IPS-18c (cell line): ENCODE data around the gene PPP1R12B.
"Not testable (repeated sequence)": the region's sequence is repeated elsewhere in the genome, so short reads cannot be mapped to it uniquely, and the experiment has no call there.

Source experiments
- H3K4me3 ChIP-seq: 2 replicates; pipeline ENCODE4 v1.7.0; 2013; ENCODE audit warnings: low read depth, mild to moderate bottlenecking, low read length, moderate library complexity; ENCODE audit not compliant: insufficient read depth
- H3K9me3 ChIP-seq: one replicate; pipeline ENCODE4 v1.6.1; 2013; ENCODE audit warnings: mild to moderate bottlenecking, low read length, moderate library complexity; ENCODE audit not compliant: control insufficient read depth, insufficient read depth

The PPP1R12B gene

DNA sequence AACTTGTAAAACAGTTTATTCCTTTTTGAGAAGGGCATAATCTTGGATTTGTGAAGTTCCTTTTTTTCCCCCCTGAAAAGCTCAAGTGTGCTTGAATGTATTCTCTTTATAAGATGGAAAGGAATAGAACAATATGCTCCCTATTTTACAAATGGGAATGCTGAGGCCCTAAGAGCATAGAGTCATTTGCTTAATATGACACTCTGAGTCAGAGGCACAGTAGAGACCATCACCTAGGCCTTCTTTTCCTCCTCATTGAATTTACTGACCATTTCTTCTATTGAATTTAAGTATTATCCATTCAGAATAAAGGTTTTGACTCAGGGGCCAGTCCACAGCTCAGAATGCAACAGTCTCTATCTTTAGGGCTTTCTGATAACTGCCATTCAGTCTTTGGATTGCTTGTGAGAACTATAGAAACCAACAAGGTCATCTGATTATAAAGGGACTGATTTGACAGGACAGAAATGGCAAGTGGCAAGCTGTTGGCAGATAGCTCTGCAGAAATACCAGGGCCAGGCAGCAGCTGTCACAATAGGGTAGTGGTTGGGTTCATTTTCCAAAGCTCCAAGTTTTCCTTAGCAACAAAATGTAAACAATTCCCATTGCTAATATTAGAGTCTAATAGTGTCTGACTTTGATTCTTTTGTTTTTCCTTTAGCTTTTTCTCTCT lies 111.1 kb downstream of the PPP1R12B start:
- H3K9me3 ChIP-seq, H3K4me3 ChIP-seq: not testable (repeated sequence)

DNA sequence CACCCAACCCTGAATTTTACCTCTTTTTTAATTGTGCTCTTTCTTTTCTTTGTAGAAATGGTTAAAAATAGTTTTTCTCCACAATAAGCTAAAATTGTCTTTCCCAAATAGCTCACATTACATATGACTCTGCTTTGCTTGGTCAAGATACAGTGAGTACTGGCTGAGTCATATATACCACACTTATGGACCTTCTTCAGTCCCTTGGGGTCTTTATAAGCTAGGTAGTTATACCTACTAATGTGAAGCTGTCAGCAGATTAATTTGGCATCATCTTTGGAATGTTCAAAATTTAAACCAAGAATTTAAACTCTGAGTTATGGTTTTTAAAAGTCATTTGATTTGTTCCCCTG lies 111.6 kb downstream of the PPP1R12B start:
- H3K4me3 ChIP-seq, H3K9me3 ChIP-seq: not testable (repeated sequence)

DNA sequence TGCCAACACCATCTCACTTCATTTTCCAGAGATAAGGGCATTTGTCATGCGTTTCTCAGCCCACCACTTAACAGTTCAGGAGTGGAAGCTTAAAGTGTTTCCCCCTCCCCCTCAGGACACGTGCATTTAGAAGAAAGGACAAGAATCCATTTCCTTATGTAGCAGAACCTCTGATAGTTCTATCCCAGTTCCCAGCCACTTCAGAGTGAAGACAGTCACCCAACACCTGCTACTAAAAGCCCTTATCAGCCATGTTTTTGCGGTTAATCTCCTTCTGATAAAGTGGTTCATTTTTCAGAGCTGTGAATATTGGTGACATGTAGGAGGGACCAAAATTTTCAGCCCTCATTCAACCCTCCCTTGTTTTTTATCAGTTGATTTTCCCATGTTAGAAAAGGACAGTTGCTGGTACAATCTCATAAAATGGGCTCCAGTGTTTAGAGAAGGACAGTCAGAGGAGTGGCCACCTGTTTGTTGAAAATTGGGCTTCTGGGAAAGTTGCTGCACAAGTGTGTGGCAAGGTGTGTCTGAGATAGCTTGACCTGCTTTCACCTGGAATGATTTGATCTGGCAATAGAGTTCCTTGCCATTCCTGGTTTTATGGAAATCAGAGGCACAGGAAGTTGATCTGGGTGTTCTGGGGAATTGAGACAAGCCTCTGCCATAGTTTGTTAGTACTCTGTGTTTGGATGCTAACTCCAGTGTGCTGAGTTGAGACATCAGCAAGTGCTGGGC lies 114.0 kb downstream of the PPP1R12B start:
- Histone ChIP-seq H3K9me3 (no peaks in the 10 kb centered on the region), H3K4me3 (no peak overlapping the region)

DNA sequence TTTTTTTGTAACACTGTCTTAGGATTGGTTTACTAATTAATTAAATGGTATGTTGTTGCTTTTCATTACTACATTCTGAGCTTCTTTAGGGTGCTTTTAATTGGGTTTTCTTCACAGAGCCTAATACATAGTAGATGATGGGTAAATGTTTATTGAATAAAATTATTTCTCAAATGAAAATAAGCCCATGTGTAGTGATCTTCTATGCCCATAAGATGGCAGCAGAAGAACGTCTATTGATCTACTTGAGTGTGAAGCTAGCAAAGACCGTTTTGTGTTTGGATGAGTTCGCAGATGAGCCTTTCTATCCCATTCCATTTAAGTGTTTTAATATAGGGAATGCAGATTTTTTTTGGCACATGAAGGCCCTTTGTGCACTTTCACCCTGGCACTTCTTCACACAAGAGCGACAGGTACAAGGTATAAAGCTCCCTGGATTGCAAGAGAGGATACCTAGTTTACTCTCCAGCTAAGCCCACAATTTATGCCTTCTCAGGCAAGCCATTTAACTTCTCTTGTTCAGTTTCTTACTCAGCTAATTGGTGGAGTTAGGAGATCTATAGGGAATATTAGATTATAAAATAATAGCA lies 115.7 kb downstream of the PPP1R12B start:
- not testable (repeated sequence) for H3K4me3 ChIP-seq, H3K9me3 ChIP-seq

DNA sequence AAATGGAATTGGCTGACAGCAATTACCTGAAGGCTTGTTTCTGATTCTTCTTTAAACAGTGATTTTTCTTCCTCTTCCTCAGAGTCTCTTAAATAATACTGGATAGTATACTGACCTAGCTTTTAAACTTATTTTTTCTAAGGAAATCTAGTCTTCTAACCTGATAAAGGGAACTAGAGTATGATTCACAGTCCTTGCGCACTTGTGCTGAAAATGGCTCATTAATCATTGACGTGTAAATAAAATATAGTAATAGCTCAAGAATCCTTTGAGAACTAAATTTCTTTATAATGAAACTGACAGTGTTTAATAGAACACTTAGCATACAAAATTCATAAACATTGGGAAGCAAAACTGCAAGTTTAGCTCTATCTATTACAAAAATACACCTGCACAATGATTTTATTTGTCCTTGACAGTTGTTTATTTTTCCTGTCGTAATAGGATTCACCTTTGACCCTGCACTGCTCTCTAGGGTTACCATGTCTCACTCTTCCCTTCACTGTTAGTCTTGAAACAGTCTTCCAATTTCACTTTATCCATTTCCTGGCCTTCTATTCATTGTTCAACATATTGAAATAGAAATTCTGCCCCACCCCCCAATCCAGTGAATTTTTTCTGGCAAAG lies 117.3 kb downstream of the PPP1R12B start:
- not testable (repeated sequence) for H3K4me3 ChIP-seq, H3K9me3 ChIP-seq

DNA sequence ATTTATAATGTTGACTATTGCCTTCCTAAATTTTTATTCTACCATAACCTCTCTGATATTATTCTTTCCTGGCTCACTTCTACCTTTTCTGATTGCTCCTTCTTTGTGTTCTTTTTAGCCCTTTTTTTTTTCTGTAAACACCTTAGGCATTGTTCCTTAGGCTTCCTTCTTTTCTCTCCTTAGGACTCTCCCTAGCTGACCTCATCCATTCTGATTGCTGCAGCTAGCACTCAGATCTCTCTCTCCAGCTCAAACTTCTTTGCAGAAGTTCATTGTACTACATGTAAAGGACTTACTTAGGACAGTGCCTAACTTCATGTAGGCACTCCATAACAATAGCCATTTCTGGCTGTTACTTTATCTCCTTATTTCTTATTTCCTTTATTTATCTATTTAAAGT lies 117.8 kb downstream of the PPP1R12B start:
- H3K4me3 ChIP-seq, H3K9me3 ChIP-seq: not testable (repeated sequence)

DNA sequence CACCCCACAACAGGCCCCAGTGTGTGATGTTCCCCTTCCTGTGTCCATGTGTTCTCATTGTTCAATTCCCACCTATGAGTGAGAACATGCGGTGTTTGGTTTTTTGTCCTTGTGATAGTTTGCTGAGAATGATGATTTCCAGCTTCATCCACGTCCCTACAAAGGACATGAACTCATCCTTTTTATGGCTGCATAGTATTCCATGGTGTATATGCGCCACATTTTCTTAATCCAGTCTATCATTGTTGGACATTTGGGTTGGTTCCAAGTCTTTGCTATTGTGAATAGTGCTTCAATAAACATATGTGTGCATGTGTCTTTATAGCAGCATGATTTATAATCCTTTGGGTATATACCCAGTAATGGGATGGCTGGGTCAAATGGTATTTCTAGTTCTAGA lies 118.9 kb downstream of the PPP1R12B start:
- H3K9me3 ChIP-seq, H3K4me3 ChIP-seq: not testable (repeated sequence)

DNA sequence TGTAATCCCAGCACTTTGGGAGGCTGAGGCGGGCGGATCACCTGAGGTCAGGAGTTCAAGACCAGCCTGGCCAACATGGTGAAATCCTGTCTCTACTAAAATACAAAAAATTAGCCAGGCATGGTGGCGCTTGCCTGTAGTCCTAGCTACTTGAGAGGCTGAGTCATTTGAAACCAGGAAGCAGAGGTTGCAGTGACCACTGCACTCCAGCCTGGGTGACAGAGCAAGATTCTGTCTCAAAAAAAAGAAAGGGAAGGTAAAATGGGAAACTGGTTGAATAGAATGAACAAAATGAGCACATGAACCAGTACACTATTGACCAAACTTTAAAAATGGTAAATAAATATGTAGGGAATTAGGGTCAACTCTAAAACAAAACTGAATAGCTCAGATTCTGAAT lies 120.2 kb downstream of the PPP1R12B start:
- not testable (repeated sequence) for H3K9me3 ChIP-seq, H3K4me3 ChIP-seq

DNA sequence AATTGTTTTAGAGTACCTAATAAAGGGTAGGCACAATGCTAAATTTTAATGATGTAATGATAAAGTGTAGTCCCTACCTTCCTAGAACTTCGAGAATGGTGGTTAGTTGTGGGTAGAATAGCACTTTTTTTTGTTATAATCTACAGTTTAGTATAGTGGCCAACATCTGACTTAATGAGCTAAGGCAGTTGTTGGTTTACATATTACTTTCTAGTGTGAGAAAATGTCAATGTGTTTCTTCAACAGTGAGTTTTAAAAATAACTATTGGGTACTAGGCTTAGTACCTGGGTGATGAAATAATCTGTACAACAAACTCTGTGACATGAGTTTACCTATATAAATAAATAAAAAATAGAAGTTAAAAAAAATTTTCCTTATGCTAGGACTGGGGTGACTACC lies 120.6 kb downstream of the PPP1R12B start:
- H3K4me3 ChIP-seq, H3K9me3 ChIP-seq: not testable (repeated sequence)

DNA sequence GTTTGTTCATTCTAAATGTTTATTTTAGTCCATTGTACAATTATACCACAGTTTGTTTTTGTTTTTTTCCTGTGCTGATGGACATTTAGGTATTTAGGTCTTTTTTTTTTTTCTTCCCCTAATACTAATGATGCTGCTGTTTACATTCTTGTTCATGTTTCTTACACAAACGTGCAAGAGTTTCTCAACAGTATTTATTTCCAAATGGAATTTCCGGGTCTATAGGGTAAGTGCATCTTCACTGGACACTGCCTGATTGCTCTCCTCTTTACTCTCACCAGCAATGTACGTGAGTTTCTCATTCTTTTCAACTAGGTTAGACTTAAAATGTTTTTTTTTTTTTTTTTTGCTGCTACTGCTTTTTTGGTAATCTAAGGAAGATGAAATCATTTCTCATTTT lies 122.7 kb downstream of the PPP1R12B start:
- no peak overlapping the region for H3K4me3 ChIP-seq
- no peaks in the 10 kb centered on the region for H3K9me3 ChIP-seq

DNA sequence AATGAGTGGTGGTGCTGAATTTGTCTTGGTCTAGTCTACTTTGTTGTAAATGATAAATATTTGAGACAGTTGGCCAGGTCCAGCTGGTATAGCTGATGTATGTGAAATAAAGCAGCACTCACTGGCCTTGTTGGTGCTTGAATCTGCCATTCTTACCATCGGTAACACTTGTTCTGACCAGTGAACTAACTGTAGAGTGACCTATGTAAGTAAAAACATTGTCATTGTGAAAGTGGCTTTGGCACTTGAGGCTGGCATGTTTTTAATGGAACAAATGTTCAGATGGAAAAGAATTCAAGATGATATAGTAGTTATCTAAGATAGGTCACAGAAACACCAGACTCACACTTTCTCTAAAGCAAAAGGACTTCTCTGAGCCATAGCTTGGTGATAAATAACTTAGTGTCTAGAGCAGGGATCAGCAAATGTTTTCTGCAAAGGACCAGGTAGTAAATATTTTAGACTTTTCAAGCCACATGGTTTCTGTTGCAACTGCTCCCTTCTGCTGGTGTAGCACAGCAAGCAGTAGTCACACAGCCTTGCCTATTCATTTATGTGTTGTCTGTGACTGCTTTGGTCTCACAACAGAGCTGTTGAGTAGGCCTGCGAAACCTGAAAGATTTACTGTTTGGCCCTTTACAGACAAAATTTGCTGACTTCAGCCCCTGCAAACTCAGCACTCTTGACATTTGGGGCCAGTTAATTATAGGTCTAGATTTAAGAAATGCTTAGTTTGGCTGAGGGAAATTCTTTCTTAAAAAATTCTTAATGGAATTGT lies 124.0 kb downstream of the PPP1R12B start:
- not testable (repeated sequence) for H3K9me3 ChIP-seq, H3K4me3 ChIP-seq

DNA sequence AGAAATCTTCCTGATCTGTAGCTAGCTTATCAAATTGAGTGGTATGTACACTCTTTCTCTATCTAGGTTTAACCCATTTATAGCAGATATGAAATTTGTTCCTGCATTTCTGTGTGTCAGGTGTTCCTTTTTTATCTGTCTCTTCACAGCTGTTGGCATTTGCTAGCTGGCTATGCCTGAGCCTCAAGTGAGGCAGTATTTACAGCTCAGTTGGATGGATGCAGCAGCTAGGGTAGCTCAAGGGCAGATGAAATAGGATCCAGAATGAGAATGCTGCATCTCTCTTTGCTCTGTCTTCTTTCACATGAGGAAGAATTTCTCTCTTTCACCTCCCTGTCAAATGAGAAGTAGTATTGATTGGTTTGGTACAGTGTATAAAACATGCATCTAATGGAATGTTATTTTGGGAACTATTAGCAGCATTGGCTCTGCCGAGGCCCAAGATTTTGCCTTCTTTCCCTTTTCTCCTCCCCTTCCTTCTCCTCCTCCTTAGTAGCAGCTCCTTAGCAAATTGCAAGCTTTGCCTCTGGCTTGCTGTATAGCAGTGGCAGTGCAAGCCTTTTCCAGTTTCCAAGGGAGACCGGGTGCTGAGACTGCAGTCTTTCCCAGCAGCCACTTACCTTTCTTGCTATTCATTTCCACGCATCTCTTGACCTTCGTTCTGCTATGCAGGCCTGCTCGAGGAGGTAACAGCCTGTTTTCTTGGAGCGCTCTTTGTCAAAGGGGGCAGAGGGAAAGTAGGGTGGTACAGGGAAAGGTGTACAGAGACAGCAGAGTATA lies 125.0 kb downstream of the PPP1R12B start:
- not testable (repeated sequence) for H3K9me3 ChIP-seq, H3K4me3 ChIP-seq

DNA sequence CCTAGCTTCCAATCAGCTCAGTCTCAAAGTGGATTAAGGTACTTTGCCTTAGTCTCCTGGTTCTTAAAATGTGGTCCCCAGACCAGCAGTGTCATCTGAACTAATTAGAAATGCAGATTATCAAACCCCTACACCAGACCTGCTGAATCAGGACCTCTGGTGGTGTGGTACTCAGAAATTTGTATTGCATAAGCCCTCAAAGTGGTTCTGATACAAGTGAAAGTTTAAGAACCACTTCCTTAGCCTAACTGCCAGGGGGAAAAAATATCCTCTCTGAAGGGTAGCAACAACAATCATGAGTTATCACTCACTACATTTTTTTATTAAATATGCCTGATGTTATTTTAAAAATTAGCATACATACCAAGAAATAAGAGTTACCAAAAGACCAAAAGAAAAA lies 131.2 kb downstream of the PPP1R12B start:
- not testable (repeated sequence) for H3K4me3 ChIP-seq, H3K9me3 ChIP-seq

DNA sequence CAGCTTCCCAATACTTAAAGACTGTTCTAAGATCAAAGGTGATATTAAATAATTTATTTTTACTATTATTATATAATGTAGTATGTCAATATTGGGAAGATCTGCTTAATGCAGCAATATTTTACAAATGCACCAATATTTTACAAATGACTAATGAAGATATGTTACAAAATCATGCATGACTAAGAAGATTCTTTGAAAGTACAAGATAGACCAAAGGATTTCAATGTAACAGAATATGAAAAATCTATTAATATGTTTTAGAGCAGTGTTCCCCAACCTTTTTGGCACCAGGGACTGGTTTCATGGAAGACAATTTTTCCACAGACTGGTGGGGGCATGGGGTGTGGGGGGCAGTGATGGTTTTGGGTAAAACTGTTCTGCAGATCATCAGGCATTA lies 132.1 kb downstream of the PPP1R12B start:
- H3K9me3 ChIP-seq, H3K4me3 ChIP-seq: not testable (repeated sequence)

DNA sequence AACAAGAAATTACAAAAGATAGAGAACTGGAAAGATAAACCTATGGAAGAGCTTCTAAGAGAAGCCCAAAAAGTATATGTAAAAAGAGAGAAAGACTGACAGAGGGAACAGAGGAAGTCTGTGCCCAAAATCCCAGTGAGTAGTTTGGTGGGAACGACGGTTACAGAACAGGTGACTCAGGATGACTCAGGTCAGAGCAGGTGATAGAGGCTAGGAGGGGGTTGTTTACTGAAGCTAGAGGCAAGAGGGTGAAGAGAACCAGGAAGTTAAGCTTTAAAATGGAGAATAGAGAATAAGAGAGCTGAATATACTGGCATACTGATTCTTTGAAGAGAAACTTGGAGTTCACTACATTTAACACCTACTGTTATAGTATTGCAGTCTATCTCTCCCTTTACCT lies 134.9 kb downstream of the PPP1R12B start:
- H3K4me3 ChIP-seq, H3K9me3 ChIP-seq: not testable (repeated sequence)

DNA sequence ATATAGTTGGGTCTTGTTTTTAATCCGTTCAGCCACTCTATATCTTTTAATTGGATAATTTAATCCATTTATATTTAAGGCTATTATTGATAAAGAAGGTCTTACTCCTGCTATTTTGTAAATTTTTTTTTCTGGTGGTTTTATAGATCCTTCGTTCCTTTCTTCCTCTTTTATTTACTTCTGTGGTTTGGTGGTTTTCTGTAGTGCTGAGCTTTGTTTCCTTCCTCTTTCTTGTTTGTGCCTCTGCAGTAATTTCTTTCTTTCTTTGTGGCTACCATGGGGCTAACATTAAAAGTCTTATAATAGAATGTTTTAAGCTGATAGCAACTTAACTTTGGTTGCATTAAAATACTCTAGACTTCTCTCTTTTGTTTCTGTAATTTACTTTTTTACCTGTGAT lies 135.5 kb downstream of the PPP1R12B start:
- H3K9me3 ChIP-seq, H3K4me3 ChIP-seq: not testable (repeated sequence)

DNA sequence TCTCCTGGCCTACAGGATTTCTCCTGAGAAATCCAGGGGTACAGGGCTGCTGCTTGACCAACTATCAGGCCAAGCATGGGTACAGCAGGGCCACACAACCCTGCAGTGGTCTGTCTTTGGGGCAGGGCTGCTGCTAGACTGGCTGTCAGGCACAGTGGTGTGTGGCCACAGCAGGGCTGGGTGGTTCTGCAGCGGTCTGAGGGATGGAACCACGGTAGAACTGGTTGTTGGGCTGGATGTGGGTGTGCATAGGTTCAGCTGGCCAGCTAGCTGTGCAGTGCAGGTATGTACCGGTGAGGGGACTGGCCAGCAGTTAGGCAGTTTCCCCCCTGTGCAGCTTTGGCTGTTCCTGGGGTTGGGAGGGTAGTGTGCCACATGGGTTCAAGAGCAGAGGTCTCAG lies 136.3 kb downstream of the PPP1R12B start:
- H3K9me3 ChIP-seq, H3K4me3 ChIP-seq: not testable (repeated sequence)
